Activated CD8-positive, alpha-beta T cell treated with anti-CD3 and anti-CD28 coated beads for 36 hours (primary cell): ENCODE measurements around the gene ZBTB16. TPM values are rescaled to one million over a fixed set of nuclear protein-coding genes. Genes with fewer than 3 reads are reported as not detected.

ENCODE experiments used
- ATAC-seq: fragments of 200-7000 bp; cut with Tn5 transposase; one replicate; pipeline ENCODE4 v1.10.0; 2021; ENCODE audit warnings: mild to moderate bottlenecking, moderate library complexity
- CTCF ChIA-PET: fragments of 350-600 bp; sonication (Branson Sonifier 250); formaldehyde crosslinking; loops from one replicate; lab custom pipeline; 2021; ENCODE audit warnings: antibody characterized with exemption; lab: Charles Lee
- POLR2A ChIA-PET: fragments of 350-600 bp; sonication (Branson Sonifier 250); formaldehyde crosslinking; loops from one replicate; lab custom pipeline; 2021; ENCODE audit warnings: antibody characterized with exemption; lab: Charles Lee
- DNase-seq: peaks from one replicate; pipeline ENCODE4 v3.0.0-alpha.2; 2020
- H3K27ac Mint-ChIP-seq: one replicate; pipeline ENCODE4 v1.8.0; 2021; ENCODE audit warnings: mild to moderate bottlenecking, mixed read lengths
- H3K27me3 Mint-ChIP-seq: one replicate; pipeline ENCODE4 v1.8.0; 2021; ENCODE audit warnings: mixed read lengths
- H3K36me3 Mint-ChIP-seq: one replicate; pipeline ENCODE4 v1.8.0; 2021; ENCODE audit warnings: low read depth, mixed read lengths
- H3K4me1 Mint-ChIP-seq: one replicate; pipeline ENCODE4 v1.8.0; 2021; ENCODE audit warnings: low read depth, mixed read lengths
- H3K4me3 Mint-ChIP-seq: one replicate; pipeline ENCODE4 v1.8.0; 2021; ENCODE audit warnings: mild to moderate bottlenecking, moderate library complexity, mixed read lengths
- H3K9me3 Mint-ChIP-seq: one replicate; pipeline ENCODE4 v1.8.0; 2021; ENCODE audit warnings: mixed read lengths
- intact Hi-C: fragments of 100-400 bp; cut with micrococcal nuclease; formaldehyde crosslinking; loops from one replicate; pipeline ENCODE4 v1.10.0; 2022
- total RNA-seq, 2 experiments: library from RNA; stranded (reverse); gene quantifications; one replicate each; pipeline ENCODE4 v1.2.3, GENCODE V29; 2021
- TF ChIP-seq, protein P1 (sequence below): fragments of 200-600 bp; IDR thresholded peaks from one replicate; pipeline ENCODE4 v1.8.0; 2022; ENCODE audit warnings: antibody characterized with exemption, mild to moderate bottlenecking

Gene ZBTB16
- total RNA-seq, 2 experiments from 2014 or later, result 9.5 to 10.1 TPM

DNA sequence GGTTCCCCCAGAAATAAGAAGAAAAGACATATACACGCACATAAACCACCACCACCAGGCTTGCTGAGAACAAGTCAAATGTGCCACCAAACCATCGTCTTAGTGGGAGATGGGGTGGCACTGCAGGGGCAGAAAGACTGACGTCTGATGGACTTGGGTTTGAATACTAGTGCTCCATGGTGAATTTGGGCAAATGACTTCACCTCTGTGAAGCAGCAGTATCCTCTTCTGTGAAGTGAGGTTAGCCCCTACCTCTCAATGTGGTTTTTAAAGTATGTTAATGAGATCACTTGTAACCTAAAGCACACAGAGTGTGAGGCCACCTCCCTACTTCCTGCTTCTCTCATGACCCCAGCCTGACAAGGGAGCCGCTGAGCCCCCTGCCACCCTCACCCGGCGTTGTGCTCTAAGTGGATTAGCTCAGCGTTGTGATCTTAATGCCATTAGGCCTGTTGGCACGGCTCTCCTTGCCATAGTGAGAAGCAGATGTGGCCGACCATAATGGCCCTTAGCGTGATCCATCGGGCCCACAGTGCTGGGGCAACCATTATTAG, 14.4 kb downstream of the ZBTB16 start:
- TF ChIP-seq, protein P1, sequence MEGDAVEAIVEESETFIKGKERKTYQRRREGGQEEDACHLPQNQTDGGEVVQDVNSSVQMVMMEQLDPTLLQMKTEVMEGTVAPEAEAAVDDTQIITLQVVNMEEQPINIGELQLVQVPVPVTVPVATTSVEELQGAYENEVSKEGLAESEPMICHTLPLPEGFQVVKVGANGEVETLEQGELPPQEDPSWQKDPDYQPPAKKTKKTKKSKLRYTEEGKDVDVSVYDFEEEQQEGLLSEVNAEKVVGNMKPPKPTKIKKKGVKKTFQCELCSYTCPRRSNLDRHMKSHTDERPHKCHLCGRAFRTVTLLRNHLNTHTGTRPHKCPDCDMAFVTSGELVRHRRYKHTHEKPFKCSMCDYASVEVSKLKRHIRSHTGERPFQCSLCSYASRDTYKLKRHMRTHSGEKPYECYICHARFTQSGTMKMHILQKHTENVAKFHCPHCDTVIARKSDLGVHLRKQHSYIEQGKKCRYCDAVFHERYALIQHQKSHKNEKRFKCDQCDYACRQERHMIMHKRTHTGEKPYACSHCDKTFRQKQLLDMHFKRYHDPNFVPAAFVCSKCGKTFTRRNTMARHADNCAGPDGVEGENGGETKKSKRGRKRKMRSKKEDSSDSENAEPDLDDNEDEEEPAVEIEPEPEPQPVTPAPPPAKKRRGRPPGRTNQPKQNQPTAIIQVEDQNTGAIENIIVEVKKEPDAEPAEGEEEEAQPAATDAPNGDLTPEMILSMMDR, result no peak
- Mint-ChIP-seq H3K4me3 (peak overlapping the region; percentile 45), H3K4me1 (peaks cover 54% of the 10 kb centered on the region), H3K9me3 (no peaks in the 10 kb centered on the region), H3K36me3 (no peaks in the 10 kb centered on the region), H3K27ac (peak overlapping the region; percentile 91), H3K27me3 (no peaks in the 10 kb centered on the region)
- ATAC-seq (peak; percentile 67), DNase-seq (peak; percentile 46)
- ChIA-PET CTCF (interaction anchor here (0.8 to 3.5 kb wide), 4 partner anchors 9 to 187 kb away, joined by 3 to 13 read pairs (median 3); no protein-coding TSS in a partner anchor), POLR2A (no interaction called here)
- intact Hi-C loops, result loop anchor here (10.0 kb wide), 1 partner anchor 91 kb away; no protein-coding TSS in a partner anchor

DNA sequence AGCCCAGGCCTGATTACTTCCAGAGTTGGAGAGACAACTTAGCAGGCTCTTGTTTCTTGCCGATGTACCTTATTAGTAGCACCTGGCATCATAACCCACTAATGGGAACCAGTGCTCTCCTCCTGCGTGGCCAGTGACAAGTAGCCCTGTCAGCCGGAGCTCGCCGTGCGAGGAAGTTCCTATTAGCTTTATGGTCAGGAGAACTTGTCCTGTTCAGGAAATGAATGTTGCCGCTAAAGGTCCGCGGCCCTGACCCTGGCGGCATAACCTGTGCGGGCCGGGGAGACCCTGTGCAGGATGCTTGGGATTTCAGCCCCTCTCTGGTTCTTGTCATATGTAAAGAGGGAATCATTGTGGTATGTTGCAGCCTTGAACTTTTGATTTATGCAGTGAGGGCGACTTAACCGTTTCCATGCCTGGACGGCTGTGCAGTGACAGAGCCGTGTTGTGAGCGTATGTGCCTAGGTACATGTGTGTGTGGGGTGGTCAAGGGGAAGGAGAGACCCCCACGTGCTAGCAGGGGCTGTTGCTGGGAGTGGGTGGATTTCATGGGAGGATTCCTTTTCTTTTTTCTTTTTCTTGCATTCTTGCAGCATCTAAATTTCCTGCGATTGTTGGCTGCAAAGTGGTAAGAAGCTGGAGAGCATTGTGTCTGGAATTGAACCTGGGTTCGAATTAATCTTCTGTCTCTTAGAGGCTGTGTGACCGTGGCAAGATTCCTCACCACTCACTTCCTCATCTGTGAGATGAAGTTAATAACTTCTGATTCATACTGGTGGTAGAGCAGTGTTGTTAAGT, 15.2 kb downstream of the ZBTB16 start:
- intact Hi-C loops, result loop anchor here (10.0 kb wide), 1 partner anchor 90 kb away; no protein-coding TSS in a partner anchor
- ATAC-seq, result no peak
- TF ChIP-seq, protein P1, result no peak
- H3K4me1 Mint-ChIP-seq, result peaks cover 54% of the 10 kb centered on the region
- no peaks in the 10 kb centered on the region for H3K36me3 Mint-ChIP-seq
- H3K27me3 Mint-ChIP-seq, result no peaks in the 10 kb centered on the region
- no peaks in the 10 kb centered on the region for H3K9me3 Mint-ChIP-seq
- H3K27ac Mint-ChIP-seq, result peak overlapping the region; percentile 91
- DNase-seq, result no peak
- ChIA-PET POLR2A (interaction anchor here (0.6 kb wide), 1 partner anchor 9 kb away, joined by 3 read pairs; no protein-coding TSS in a partner anchor), CTCF (interaction anchor here (0.8 to 3.5 kb wide), 4 partner anchors 10 to 187 kb away, joined by 3 to 13 read pairs (median 3); no protein-coding TSS in a partner anchor)
- H3K4me3 Mint-ChIP-seq, result peak overlapping the region; percentile 45

DNA sequence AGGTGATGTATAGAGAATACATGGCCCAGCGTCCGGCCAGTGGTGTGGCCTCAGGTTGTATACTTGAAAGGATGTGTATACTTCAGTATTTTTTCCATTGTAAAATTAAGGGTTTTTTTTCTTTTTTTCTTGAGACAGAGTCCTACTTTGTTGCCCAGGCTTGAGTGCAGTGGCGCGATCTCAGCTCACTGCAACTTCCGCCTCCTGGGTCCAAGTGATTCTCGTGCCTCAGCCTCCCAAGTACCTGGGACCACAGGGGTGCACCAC, 15.8 kb downstream of the ZBTB16 start:
- no peaks in the 10 kb centered on the region for H3K36me3 Mint-ChIP-seq
- ChIA-PET POLR2A (no interaction called here), CTCF (no interaction called here)
- intact Hi-C loops, result loop anchor here (10.0 kb wide), 1 partner anchor 90 kb away; no protein-coding TSS in a partner anchor
- DNase-seq (no peak), ATAC-seq (no peak)
- no peaks in the 10 kb centered on the region for H3K9me3 Mint-ChIP-seq
- peak overlapping the region; percentile 91 for H3K27ac Mint-ChIP-seq
- H3K27me3 Mint-ChIP-seq, result no peaks in the 10 kb centered on the region
- H3K4me3 Mint-ChIP-seq, result peak overlapping the region; percentile 9
- TF ChIP-seq, protein P1, result no peak
- H3K4me1 Mint-ChIP-seq, result peaks cover 59% of the 10 kb centered on the region

DNA sequence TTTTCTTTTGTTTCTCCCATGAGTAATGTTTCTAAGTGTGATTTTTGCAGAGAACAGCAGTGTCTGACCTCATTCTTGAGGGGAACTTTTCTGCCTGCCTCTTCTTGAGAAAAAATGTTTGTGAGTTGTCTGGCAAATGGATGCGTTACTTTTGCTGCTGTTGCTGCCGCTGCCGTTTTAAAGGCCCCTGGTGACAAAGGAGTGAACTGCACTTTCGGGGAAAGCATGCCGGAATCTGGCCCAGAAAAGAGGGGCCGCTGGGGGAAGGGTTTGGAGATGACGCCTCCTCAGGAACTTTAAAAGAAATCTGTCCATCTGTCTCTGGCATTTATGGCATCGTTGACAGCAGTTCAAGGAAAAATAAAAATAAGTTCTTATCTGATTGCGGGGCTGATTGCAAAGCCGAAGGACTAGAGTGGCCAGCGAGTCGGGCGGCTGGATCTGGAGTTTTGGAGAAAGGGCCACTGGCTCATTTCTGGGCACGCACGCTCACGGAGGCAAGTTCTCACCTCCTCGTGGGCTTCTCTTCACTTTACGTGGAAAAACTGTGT, 16.5 kb downstream of the ZBTB16 start:
- DNase-seq (peak; percentile 54), ATAC-seq (peak; percentile 22)
- CTCF ChIA-PET, result no interaction called here
- Mint-ChIP-seq H3K4me3 (peak overlapping the region; percentile 26), H3K9me3 (no peaks in the 10 kb centered on the region), H3K27me3 (no peaks in the 10 kb centered on the region), H3K36me3 (no peaks in the 10 kb centered on the region), H3K4me1 (peaks cover 65% of the 10 kb centered on the region), H3K27ac (peak overlapping the region; percentile 37)
- TF ChIP-seq, protein P1, result peak; percentile 67
- POLR2A ChIA-PET, result no interaction called here
- intact Hi-C loops, result loop anchor here (10.0 kb wide), 1 partner anchor 89 kb away; no protein-coding TSS in a partner anchor
